HCT116 (cell line): ENCODE results near the gene CECR2. TPM values are rescaled to one million over a fixed set of nuclear protein-coding genes. Genes with fewer than 3 reads are reported as not detected.

Experiments used
- ATAC-seq: fragments of 200-7000 bp; cut with Tn5 transposase; 2 replicates; pipeline ENCODE4 v1.9.1; 2020; ENCODE audit warnings: mild to moderate bottlenecking, moderate library complexity
- BruUV-seq: library from RNA; stranded (reverse); fragments of 400-500 nt; replicated peaks from 2 replicates; lab custom pipeline; 2021; lab: Mats Ljungman, UMichigan
- CTCF ChIA-PET: fragments of 300-600 bp; sonication (Branson Sonifier 250); formaldehyde crosslinking; loops from one replicate; lab custom pipeline; 2021; ENCODE audit warnings: antibody characterized with exemption; lab: Charles Lee
- POLR2A ChIA-PET: fragments of 300-600, 350-600 bp; sonication (Branson Sonifier 250); formaldehyde crosslinking; loops from one replicate; lab custom pipeline; 2021; ENCODE audit warnings: antibody characterized with exemption; lab: Charles Lee
- RAD21 ChIA-PET, 2 experiments: fragments of 300-600 bp; sonication (Branson Sonifier 250); formaldehyde crosslinking; loops; one replicate each; lab custom pipeline; 2023; ENCODE audit warnings: low total read pairs in 2 of 2; ENCODE audit not compliant: uncharacterized antibody in 2 of 2, unreplicated experiment in 2 of 2, low non-redundant PET in 1 of 2; lab: Charles Lee
- DNase-seq: peaks from one replicate; pipeline ENCODE4 v3.0.0-alpha.2; 2010; ENCODE audit warnings: low read depth, low spot score
- H2AFZ ChIP-seq: fragments of 200-600 bp; shearing (Covaris generic), sonication (generic); 2 replicates; pipeline ENCODE4 v1.6.1; 2017; ENCODE audit warnings: low read depth, mixed run types, mixed read lengths, antibody characterized with exemption, low read length; ENCODE audit not compliant: poor library complexity, severe bottlenecking
- H3K27ac ChIP-seq: 2 replicates; pipeline ENCODE4 v1.5.1; 2012; ENCODE audit warnings: low read depth, low read length
- H3K27me3 ChIP-seq: fragments of 200-600 bp; sonication (generic); 2 replicates; pipeline ENCODE4 v1.6.1; 2016; ENCODE audit warnings: mixed run types, low read length, mixed read lengths; ENCODE audit not compliant: insufficient read depth
- H3K36me3 ChIP-seq, 2 experiments: fragments of 200-500 bp in 1 of 2; fragments of 200-600 bp in 1 of 2; sonication (Bioruptor generic) in 1 of 2; sonication (generic) in 1 of 2; 2 replicates each; pipeline versions ENCODE4 v1.5.1 to v1.6.1; 2014 to 2016; ENCODE audit warnings: low read length in 2 of 2, inconsistent platforms in 1 of 2, mixed read lengths in 1 of 2, mixed run types in 1 of 2; ENCODE audit not compliant: insufficient read depth in 2 of 2, control insufficient read depth in 1 of 2
- H3K4me1 ChIP-seq, 2 experiments: fragments of 200-600 bp in 1 of 2; sonication (generic) in 1 of 2; 2 replicates each; pipeline versions ENCODE4 v1.5.1 to v1.6.1; 2012 to 2017; ENCODE audit warnings: low read length in 2 of 2, inconsistent platforms in 1 of 2, mild to moderate bottlenecking in 1 of 2, mixed read lengths in 1 of 2, mixed run types in 1 of 2, moderate library complexity in 1 of 2; ENCODE audit not compliant: insufficient read depth in 2 of 2, control insufficient read depth in 1 of 2
- H3K4me2 ChIP-seq: fragments of 200-600 bp; sonication (generic); 2 replicates; pipeline ENCODE4 v1.6.1; 2017; ENCODE audit warnings: mixed run types, low read length, mixed read lengths
- H3K4me3 ChIP-seq, 2 experiments: fragments of 200-600 bp in 1 of 2; sonication (generic) in 1 of 2; replicated peaks in 1 of 2; 2 replicates each; pipeline ENCODE4 v1.5.1; 2011 to 2016; ENCODE audit warnings: low read length in 2 of 2, control low read depth in 1 of 2, low read depth in 1 of 2, mild to moderate bottlenecking in 1 of 2, mixed read lengths in 1 of 2, mixed run types in 1 of 2
- H3K79me2 ChIP-seq: fragments of 200-600 bp; sonication (generic); 2 replicates; pipeline ENCODE4 v1.6.1; 2017; ENCODE audit warnings: mild to moderate bottlenecking, mixed run types, low read length, moderate library complexity, mixed read lengths; ENCODE audit not compliant: insufficient read depth
- H3K9ac ChIP-seq: fragments of 200-600 bp; sonication (generic); 2 replicates; pipeline ENCODE4 v1.6.1; 2016; ENCODE audit warnings: low read length, mixed read lengths
- H3K9me2 ChIP-seq: fragments of 200-600 bp; sonication (generic), shearing (Covaris generic); 2 replicates; pipeline ENCODE4 v1.6.1; 2017; ENCODE audit warnings: mixed run types, mild to moderate bottlenecking, moderate library complexity; ENCODE audit not compliant: insufficient read depth
- H3K9me3 ChIP-seq, 2 experiments: fragments of 200-500 bp in 1 of 2; fragments of 200-600 bp in 1 of 2; sonication (Bioruptor generic) in 1 of 2; sonication (generic) in 1 of 2; 2 replicates each; pipeline ENCODE4 v1.6.1; 2014 to 2017; ENCODE audit warnings: low read length in 2 of 2, mixed read lengths in 2 of 2, inconsistent platforms in 1 of 2, low read depth in 1 of 2, mild to moderate bottlenecking in 1 of 2, mixed run types in 1 of 2, moderate library complexity in 1 of 2; ENCODE audit not compliant: control insufficient read depth in 1 of 2, insufficient read depth in 1 of 2
- H4K20me1 ChIP-seq: fragments of 200-600 bp; sonication (generic), shearing (Covaris generic); 2 replicates; pipeline ENCODE4 v1.6.1; 2017; ENCODE audit warnings: mixed run types, mild to moderate bottlenecking, moderate library complexity; ENCODE audit not compliant: insufficient read depth
- CBX3 ChIP-seq: IDR thresholded peaks from 2 replicates; pipeline ENCODE4 v1.6.1; 2012; ENCODE audit warnings: low read depth
- FOSL1 ChIP-seq: IDR thresholded peaks from 2 replicates; pipeline ENCODE4 v1.6.1; 2012; ENCODE audit warnings: low read depth
- POLR2A ChIP-seq: IDR thresholded peaks from 2 replicates; pipeline ENCODE4 v1.7.0; 2011; ENCODE audit warnings: borderline replicate concordance; ENCODE audit not compliant: insufficient read depth, insufficient read length; ENCODE audit errors: extremely low read depth
- SIN3A ChIP-seq: IDR thresholded peaks from 2 replicates; pipeline ENCODE4 v1.6.1; 2012; ENCODE audit warnings: low read depth
- SP1 ChIP-seq: IDR thresholded peaks from 2 replicates; pipeline ENCODE4 v1.6.1; 2012; ENCODE audit warnings: low read depth
- ZBTB33 ChIP-seq: IDR thresholded peaks from 2 replicates; pipeline ENCODE4 v1.6.1; 2011; ENCODE audit warnings: mild to moderate bottlenecking, low read length, moderate library complexity; ENCODE audit not compliant: insufficient replicate concordance; ENCODE audit errors: extremely low read depth
- ZNF274 ChIP-seq: fragments of 200-500 bp; sonication (Bioruptor generic); IDR thresholded peaks from 2 replicates; pipeline ENCODE4 v1.6.1; 2014; ENCODE audit warnings: mild to moderate bottlenecking, low read depth, low read length, inconsistent platforms
- intact Hi-C: fragments of 100-400 bp; cut with micrococcal nuclease; formaldehyde crosslinking; loops from 2 replicates; pipeline ENCODE4 v1.10.0; 2022
- total RNA-seq: library from RNA; stranded (reverse); gene quantifications from one replicate; pipeline ENCODE4 v1.2.1, GENCODE V29; 2021; ENCODE audit not compliant: unreplicated experiment
- TF ChIP-seq, protein P1 (sequence below): IDR thresholded peaks from 2 replicates; pipeline ENCODE4 v1.6.1; 2012; ENCODE audit warnings: low read depth
- TF ChIP-seq, protein P2 (sequence below): IDR thresholded peaks from 2 replicates; pipeline ENCODE4 v1.6.1; 2012

CECR2 gene
- total RNA-seq, 1 experiment from 2014 or later = 6.0 TPM

- H3K27me3 ChIP-seq = no peaks in the 10 kb centered on the region
- DNase-seq (no peak), ATAC-seq (no peak)
- ChIA-PET RAD21 (no interaction called here), POLR2A (no interaction called here), CTCF (interaction anchor here (0.9 kb wide), 1 partner anchor 8 kb away, joined by 3 read pairs; no protein-coding TSS in a partner anchor)
- no peaks in the 10 kb centered on the region for H3K79me2 ChIP-seq
- H3K27ac ChIP-seq = no peak overlapping the region
- no peak overlapping the region for H3K4me2 ChIP-seq
- no TSS peak for BruUV-seq
- H3K9me2 ChIP-seq = no peaks in the 10 kb centered on the region
- H3K9ac ChIP-seq = no peak overlapping the region
- no peaks in the 10 kb centered on the region for H3K36me3 ChIP-seq
- TF ChIP-seq POLR2A (no peak), SIN3A (no peak), ZNF274 (no peak), ZBTB33 (no peak), SP1 (no peak), FOSL1 (no peak), CBX3 (no peak)
- TF ChIP-seq, protein P1, sequence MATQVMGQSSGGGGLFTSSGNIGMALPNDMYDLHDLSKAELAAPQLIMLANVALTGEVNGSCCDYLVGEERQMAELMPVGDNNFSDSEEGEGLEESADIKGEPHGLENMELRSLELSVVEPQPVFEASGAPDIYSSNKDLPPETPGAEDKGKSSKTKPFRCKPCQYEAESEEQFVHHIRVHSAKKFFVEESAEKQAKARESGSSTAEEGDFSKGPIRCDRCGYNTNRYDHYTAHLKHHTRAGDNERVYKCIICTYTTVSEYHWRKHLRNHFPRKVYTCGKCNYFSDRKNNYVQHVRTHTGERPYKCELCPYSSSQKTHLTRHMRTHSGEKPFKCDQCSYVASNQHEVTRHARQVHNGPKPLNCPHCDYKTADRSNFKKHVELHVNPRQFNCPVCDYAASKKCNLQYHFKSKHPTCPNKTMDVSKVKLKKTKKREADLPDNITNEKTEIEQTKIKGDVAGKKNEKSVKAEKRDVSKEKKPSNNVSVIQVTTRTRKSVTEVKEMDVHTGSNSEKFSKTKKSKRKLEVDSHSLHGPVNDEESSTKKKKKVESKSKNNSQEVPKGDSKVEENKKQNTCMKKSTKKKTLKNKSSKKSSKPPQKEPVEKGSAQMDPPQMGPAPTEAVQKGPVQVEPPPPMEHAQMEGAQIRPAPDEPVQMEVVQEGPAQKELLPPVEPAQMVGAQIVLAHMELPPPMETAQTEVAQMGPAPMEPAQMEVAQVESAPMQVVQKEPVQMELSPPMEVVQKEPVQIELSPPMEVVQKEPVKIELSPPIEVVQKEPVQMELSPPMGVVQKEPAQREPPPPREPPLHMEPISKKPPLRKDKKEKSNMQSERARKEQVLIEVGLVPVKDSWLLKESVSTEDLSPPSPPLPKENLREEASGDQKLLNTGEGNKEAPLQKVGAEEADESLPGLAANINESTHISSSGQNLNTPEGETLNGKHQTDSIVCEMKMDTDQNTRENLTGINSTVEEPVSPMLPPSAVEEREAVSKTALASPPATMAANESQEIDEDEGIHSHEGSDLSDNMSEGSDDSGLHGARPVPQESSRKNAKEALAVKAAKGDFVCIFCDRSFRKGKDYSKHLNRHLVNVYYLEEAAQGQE = no peak
- TF ChIP-seq, protein P2, sequence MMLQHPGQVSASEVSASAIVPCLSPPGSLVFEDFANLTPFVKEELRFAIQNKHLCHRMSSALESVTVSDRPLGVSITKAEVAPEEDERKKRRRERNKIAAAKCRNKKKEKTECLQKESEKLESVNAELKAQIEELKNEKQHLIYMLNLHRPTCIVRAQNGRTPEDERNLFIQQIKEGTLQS = no peak
- H3K4me3 ChIP-seq = no peak overlapping the region
- H4K20me1 ChIP-seq = no peaks in the 10 kb centered on the region
- no peaks in the 10 kb centered on the region for H3K9me3 ChIP-seq
- H3K4me1 ChIP-seq = no peaks in the 10 kb centered on the region
- no peak overlapping the region for H2AFZ ChIP-seq
- intact Hi-C loops = no loop called here
Measured at GRCh38 chr22:17566776-17567175, 197.5 kb downstream of the CECR2 start.
